Stimulated activated naive CD8-positive, alpha-beta T cell treated with anti-CD3 and anti-CD28 coated beads, Interleukin-15, Interleukin-2, amounts not matched to agents 100 U/mL and 50 U/mL, for 24 hours (primary cell): ENCODE data around the gene SFXN3.
A peak's percentile ranks its signal among the peaks of the same experiment; 100 is the strongest.

Experiments used
- ATAC-seq: fragments of 150-1000 bp; cut with Tn5 transposase; one replicate; pipeline ENCODE4 v1.10.0; 2021
- DNase-seq: peaks from one replicate; pipeline ENCODE4 v3.0.0; 2021

Gene SFXN3

GRCh38 chr10:101060036-101060950 is 29.3 kb downstream of the SFXN3 start:
- DNase-seq: peak; percentile 95

GRCh38 chr10:101060951-101061623 is 30.1 kb downstream of the SFXN3 start:
- peak; percentile 74 for ATAC-seq

More at GRCh38 chr10:101060036-101060950, 29.3 kb downstream of the SFXN3 start:
- ATAC-seq: peak; percentile 62

GRCh38 chr10:101061624-101062231 is 30.7 kb downstream of the SFXN3 start, which contains the start of gene KAZALD1:
Gene KAZALD1, plus strand, starts transcription at chr10:101061989. Its CDS starts 604 bp downstream, at chr10:101062593.
- DNase-seq (no peak), ATAC-seq (no peak)

More at GRCh38 chr10:101060951-101061623, 30.1 kb downstream of the SFXN3 start:
- DNase-seq: peak; percentile 96

GRCh38 chr10:101062232-101063049 is 31.4 kb downstream of the SFXN3 start:
- peak; percentile 28 for ATAC-seq
- peak; percentile 71 for DNase-seq

GRCh38 chr10:101063050-101063525 is 32.1 kb downstream of the SFXN3 start:
- no peak for DNase-seq
- ATAC-seq: no peak

- DNase-seq (no peak), ATAC-seq (no peak)
Observed at GRCh38 chr10:101063548-101064414, 32.7 kb downstream of the SFXN3 start.

GRCh38 chr10:101064415-101065030 is 33.5 kb downstream of the SFXN3 start:
- no peak for DNase-seq
- ATAC-seq: no peak

GRCh38 chr10:101065481-101066145 is 34.6 kb downstream of the SFXN3 start:
- DNase-seq: no peak
- ATAC-seq: no peak

- peak; percentile 24 for ATAC-seq
Observed at GRCh38 chr10:101066146-101066895, 35.3 kb downstream of the SFXN3 start.

GRCh38 chr10:101066896-101067355 is 35.9 kb downstream of the SFXN3 start:
- ATAC-seq (no peak), DNase-seq (no peak)

More at GRCh38 chr10:101066146-101066895, 35.3 kb downstream of the SFXN3 start:
- peak; percentile 59 for DNase-seq

- peak; percentile 72 for ATAC-seq
- peak; percentile 83 for DNase-seq
Observed at GRCh38 chr10:101067356-101068083, 36.5 kb downstream of the SFXN3 start.

- DNase-seq (no peak), ATAC-seq (no peak)
Observed at GRCh38 chr10:101069441-101069840, 38.4 kb downstream of the SFXN3 start.

GRCh38 chr10:101070098-101070497 is 39.1 kb downstream of the SFXN3 start:
- DNase-seq: no peak
- ATAC-seq: no peak

GRCh38 chr10:101071267-101071884 is 40.3 kb downstream of the SFXN3 start:
- peak; percentile 41 for DNase-seq
- ATAC-seq: no peak

GRCh38 chr10:101071885-101072433 is 40.9 kb downstream of the SFXN3 start:
- no peak for DNase-seq
- ATAC-seq: no peak

GRCh38 chr10:101072923-101073322 is 41.9 kb downstream of the SFXN3 start:
- ATAC-seq (no peak), DNase-seq (no peak)

GRCh38 chr10:101073631-101074030 is 42.6 kb downstream of the SFXN3 start:
- DNase-seq (no peak), ATAC-seq (no peak)
